NCI-H510A treated with DMSO at 0.1 percent for 48 hours (cell line): ENCODE data around the gene TET2.

Experiments used
- DNase-seq: peaks from one replicate; lab custom pipeline; 2025; lab: John Stamatoyannopoulos, UW

Gene TET2

DNA sequence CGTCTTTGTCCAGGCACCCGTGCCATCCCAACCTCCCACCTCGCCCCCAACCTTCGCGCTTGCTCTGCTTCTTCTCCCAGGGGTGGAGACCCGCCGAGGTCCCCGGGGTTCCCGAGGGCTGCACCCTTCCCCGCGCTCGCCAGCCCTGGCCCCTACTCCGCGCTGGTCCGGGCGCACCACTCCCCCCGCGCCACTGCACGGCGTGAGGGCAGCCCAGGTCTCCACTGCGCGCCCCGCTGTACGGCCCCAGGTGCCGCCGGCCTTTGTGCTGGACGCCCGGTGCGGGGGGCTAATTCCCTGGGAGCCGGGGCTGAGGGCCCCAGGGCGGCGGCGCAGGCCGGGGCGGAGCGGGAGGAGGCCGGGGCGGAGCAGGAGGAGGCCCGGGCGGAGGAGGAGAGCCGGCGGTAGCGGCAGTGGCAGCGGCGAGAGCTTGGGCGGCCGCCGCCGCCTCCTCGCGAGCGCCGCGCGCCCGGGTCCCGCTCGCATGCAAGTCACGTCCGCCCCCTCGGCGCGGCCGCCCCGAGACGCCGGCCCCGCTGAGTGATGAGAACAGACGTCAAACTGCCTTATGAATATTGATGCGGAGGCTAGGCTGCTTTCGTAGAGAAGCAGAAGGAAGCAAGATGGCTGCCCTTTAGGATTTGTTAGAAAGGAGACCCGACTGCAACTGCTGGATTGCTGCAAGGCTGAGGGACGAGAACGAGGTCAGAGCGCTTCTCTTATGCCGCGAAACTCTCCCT lies at the start of gene TET2:
Gene TET2, plus strand, starts transcription at position 601 of the 740 bp plus-strand sequence. CDS start 87,067 bp downstream, outside the sequence.
- DNase-seq, result peak; percentile 34

DNA sequence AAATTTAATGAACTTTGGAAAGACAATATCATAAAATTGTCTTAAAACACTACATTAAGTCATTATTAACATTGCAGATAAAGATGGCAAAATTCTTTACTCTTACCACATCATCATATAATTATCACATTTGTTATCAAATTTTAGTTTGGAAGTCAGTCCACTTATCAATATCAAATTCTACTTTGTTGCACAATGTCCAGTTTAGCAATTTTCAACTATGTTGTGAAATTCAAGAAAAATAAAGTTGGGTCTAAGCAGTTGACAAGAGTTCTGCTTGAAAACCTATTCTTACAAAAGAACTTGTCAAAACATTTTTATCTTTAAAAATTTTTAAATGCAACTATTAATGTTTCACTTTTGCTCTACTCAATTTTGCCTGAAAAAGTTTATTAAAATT lies 44.7 kb upstream of the TET2 start:
- no peak for DNase-seq

DNA sequence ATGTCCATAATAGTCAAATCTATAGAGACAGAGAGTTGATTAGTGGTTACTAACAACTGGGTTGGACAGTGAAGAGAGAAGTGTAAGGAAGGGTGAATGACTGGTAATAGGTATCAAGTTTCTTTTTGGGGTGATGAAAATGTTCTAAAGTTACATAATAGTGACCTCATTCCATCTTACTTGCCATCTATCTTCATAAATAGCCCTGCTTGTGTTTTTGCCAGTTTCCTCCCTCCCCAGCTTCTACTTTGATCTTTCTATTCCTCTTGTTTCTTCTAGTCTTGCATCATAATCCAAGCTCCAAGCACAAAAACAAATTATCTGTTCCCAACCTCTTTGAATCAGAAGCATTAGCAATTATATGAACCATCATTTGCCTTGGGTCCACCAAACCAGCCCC lies 40.2 kb upstream of the TET2 start:
- no peak for DNase-seq

DNA sequence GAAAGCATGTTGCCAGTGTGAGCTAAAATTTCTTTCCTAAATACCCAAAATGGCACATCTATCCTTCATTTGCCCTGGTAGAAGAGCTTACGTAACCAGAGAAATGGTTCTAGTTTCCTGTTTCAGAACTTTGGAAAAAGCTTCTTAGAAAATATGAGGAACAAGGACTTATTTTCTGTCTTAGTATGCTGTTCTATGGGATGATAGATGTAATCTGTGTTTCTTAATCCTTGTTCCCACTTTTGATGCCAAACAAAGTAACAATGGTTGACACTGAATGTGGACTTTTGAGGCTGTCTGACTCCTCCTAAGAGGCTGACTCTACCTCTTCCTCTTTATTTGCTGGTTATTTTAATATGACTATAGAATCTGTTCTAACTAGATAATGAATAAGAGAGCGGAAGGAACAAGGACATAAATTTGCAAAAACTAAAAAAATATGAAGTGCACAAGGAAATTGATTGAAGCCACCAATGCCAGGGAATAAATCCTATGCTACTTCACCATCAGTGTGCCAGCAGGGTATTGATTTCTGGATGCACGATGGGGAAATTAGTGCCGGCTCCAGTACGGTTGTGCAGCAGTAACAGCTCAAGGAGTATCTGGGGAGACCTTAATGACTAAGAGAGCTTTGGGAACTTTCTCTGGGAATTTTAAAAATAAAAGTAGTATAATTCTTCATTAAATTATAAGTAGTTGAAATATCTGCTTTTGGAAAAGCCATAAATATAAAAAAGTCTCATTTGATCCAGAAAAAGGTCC lies 39.4 kb upstream of the TET2 start:
- DNase-seq, result no peak

DNA sequence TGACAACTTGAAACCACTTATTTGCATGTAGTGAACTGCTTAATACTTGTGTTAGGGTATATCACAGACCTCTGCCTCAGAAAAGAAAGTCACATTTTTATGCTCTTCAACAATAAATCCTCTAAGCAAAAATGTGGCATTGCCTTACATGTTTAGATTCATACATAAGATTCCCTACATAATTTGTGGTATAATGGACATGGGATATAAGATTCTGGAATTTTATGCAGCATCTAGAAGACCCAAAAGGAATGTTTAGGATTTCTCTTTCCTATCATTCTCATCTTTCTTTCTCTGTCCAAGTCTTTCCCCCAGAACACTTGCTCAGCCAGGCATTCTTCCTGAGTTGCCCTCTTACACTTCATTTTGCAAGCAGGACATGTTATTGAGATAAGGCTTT lies 37.7 kb upstream of the TET2 start:
- DNase-seq, result no peak

DNA sequence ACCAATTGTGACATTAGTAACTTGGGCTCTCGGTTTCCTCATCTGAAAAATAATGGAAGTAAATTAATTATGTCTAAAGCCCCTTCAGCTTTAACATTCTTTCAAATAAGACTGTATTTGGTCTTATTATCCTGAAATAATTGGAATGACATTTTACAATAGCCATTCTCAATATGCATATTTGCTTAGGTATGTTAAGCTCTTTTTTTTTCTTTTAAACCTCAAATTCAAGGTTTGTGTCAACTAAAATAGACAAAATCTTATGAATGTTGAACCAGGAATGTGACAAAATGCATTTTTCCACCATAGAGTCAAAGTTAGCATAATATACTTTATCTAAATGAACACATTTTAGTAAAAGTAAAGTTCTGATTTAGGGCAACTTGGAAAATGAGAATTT lies 34.4 kb upstream of the TET2 start:
- DNase-seq, result no peak

DNA sequence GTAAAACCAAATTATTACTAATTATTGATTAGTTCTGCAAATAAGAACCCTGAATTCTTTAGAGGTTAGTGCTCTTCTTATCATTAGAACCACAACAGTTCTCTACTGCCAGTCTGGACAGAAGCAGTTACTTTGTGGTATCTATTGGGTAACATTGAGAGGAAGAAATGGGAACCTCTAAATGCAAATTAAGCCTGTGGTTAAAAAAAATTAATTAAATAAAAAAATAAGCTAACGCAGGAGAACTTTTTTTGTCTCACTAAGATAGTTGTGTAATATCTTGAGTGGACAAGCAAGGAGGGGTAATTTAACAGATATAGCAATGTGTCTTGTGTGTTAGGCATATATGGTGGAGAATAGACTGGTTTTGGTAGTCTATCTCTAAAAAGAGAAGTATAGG lies 32.9 kb upstream of the TET2 start:
- DNase-seq, result no peak

DNA sequence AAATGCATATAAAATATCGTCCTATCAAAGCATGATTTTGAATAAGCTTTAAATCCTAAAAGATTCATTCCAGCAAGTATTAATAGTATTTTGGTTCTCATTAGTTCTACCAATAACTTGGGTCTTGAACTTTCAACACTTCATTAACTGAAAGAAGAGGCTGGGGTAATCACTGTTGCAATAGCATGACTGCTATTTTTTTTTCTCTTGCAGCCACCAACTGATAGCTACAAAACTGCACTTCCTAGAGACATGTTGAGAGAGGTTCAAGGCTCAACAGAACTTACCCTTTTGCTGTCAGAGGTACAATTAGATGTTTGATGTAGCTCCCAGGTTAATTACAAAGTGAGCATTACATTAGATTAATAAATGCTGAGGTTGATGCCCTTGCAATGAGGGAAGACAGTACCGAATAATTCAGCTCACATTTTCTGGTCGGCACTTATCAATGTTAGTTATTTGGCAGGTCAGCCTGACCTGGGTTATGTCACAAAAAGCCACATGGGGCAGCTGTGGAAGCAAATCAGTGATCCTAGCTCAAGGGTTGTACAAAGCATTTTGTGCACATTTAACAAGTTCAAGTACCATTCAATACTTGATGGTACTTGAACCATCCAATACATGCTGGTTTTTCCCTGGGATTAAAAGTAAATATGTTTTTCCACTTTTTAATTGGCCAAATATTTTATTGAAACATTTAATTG lies 29.9 kb upstream of the TET2 start:
- peak; percentile 32 for DNase-seq

DNA sequence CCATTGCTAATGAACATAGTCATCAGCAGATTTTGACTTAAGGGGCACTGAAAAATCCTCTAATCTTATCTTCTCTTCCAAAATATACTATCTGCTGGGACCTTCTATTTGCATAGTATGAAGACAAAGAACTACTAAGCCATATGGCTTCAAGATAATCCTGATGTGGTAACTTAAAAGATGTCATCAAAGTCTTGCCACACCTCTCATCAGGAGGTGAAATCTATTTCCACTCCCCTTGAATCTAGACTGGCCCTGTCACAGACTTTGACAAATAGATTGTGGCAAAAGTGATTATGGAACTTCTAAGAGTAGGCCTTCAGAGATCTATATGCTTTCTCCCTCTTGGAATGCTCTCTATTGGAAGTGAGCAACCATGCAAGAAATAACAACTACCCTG lies 27.3 kb upstream of the TET2 start:
- DNase-seq, result no peak

DNA sequence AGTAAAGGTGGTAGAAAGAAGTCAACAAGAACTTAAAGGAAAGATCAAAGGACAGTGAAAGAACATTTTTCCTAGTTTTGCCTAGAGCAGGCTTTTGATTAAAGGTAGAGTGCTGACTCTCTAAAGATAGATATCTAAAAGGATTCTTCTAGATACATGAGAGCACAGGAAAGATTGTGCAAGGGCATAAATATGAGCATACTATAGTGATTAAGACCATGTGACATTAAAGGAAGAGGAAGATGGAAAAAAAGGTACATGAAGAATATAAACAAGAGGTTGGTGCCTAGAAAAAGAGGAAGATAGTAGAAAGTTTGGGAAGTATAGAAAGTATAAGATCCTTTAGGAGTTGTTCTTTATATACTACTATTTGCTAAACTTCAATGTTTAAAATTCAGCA lies 26.1 kb upstream of the TET2 start:
- DNase-seq, result no peak

DNA sequence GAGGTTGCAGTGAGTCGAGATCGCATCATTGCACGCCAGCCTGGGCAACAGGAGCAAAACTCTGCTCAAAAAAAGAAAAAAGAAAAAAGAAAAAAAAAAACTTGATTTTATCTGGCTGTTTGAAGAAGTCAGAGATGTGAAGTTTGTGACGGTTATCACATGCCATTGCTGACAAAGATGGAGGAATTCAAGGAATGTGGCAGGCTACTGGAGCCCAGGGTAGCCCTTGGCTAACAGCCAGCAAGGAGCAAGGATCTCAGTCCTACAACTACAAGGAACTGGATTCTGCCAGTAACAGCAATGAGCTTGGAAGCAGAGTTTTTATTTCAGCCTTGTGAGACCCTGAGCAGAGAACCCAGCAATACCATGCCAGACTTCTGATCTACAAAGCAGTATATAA lies 24.3 kb upstream of the TET2 start:
- DNase-seq, result no peak

DNA sequence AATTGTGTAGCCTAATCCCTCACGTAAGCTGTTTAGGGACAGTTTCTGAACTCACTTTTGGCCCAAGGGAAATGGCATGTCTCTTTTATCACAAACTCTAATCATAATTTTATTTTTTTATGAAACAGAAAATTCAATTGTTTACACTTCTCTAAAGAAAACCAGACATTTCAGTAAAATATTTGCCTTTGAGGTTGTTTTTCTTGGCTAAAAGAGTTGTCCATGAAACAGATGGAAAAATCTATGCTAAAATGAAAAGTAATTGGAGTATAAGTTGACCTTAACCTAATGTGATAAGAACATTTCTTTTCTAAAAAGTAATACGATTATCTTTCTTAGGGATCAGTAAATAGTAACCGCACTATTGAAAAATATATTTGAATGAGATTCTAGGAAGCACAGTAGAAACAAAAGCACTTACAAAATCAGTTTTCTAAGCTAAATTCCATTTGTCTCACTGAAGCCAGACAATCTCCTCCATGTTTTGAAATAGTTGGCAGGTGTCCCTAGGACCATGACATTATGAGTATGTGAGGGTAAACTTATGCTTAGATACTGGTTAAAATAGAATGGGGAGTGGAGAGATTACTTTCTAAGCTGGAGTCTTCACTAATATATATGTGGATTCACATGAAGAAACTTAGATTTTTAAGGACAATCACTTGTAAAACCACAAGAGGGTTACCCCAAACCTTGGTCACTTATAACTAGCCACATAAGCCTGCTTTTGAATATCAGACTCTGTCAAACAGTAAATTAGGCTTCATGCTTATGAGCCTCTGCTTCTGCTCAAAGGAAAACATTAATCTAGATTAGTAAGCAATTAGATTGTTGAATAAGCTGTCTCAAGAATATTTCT lies 20.1 kb upstream of the TET2 start:
- DNase-seq, result no peak

DNA sequence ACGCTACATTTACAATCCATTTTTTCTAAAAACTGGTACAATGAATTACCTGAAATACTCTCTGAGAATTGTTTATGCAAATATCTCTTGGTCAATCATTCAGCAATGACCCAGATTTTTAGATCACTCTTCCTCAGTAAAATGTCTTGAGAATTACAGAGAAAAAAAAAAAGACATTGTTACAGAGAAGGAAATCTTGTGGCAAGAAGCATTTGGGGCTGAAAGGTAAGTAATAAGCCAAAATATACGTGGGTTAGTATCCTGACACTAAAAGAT lies 19.6 kb upstream of the TET2 start:
- no peak for DNase-seq

DNA sequence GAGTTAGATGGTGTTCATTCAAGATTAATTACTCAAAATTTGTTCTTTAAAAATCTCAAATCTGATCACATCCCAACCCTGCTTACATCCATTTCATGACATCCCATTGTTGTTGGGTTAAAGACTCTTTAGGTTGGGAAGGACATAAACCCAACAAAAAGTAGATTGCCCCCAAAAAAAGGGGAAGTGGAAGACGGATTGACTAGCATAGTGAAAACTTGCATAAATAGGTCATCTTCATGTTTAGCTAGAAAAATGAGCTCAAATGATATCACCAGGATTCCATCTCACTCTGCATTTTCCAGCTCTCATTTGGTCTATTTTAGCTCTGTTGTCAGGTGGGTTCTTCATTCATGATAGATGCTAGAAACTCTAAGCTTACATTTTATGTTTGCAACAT lies 18.5 kb upstream of the TET2 start:
- DNase-seq, result no peak

DNA sequence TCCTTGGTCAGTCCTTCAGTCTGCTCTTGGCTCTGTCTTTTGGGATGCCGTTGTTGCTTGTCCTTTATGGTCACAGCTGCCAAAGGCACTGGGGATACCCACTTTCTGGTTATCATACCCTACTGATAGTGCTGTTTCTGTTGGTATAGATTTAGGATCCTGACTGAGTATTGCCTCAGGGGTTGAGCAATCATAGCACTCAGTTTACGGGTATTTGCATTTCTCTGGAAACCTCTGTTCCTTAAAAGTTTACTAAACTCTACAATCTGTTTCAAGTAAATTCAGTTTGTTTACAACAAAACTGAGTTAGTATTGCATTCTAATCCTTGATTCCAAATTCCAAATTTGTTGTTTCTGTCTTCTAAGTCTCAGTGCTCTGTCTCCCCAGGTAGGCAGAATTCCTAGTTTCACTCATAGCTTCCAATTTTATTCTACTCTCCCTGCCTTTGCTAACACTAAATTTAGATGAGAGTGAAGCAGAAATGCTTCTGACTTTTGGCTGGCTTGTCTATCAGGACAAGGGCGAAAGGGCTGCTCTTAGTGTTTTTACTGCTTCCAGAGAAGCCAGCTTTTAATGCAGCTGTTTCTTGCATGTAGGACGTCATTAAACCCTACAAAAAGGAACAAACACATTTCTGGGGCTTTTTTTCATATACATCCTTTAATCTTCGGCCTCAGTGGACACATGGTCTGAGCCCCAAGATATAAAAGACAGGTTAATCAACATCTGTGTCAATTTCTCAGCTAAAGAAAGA lies 17.2 kb upstream of the TET2 start:
- DNase-seq, result no peak

DNA sequence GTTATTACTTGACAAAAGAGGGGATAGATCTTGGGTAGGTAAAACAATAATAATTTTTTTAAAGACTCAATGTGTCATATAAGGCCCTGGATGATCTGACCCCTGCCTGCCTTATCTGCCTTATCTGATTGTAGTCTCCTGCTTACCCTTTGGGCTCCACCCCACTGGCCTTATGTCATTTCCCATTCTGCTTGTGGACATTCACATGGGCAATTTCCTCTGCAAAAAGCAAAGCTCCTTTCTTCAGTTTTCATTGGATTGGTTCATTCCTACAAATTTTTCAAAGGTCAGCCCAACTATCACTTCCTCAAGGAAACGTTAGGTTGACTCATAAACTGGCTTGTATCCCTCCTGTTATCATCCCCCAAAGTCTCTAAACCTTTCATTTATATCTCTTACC lies 15.7 kb upstream of the TET2 start:
- no peak for DNase-seq

DNA sequence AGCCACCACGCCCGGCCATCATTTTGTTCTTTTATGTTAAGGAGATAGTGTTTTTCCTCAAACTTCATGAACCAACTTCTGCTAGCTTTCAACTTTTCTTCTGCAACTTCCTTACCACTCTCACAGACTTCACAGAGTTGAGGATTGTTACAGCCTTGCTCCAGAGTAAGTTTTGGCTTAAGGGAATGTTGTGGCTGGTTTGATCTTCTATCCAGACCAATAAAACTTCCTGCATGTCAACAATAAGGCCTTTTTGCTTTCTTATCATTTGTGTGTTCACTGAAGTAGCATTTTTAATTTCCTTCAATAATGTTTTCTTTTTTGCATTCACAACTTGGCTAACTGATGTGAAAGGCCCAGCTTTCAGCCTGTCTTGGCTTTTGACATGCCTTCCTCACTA lies 12.7 kb upstream of the TET2 start:
- DNase-seq, result no peak

DNA sequence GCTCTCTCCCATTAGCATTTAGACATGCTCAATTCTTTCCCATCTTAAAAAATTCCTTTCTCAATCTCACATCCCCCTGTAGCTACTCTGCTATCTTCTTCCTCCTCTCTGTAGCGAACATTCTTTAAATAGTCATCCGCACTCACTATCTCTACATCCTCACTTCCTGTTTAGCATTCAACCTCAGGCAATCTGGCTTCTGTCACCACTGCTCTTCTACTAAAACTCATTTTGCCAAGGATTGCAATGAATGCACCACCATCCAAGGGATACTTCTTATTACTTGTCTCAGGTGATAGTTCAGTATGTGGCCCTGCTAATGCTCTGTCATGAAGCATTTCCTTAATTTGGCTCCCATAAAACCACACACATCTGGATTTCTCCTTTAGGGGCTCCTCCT lies 10.9 kb upstream of the TET2 start:
- DNase-seq, result no peak

DNA sequence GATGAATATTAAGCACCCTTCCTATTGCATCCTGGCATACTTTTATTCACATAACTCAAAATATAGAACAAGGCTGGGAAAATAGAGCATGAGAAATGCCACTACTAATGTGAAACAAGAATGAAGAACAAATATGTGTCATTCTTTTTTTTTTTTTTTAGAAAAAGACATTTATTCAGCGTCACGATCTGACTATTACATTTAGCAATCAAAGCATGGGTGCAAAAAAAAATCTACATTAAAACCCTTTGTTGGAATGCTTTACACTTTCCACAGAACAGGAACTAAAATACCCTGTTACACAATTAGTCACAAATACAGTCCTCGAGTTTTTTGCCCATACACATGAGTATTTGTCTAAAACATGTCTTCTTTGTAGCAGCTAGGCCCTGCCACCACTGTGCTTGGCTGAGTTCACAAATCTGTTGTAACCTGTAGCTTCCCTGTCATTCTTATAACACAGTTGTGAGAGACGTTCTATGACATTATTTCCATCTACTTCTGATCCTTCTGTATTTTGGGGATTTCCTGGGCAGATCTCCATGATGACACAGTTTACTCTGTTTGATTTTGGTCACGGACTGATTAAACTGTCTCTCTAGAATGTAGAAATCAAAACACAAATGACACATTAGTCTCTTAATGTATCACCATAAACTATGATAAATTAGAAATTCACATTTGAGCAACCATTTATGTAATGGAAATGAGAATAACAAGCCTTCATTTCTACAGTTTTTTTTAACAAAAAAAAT lies 9.4 kb upstream of the TET2 start:
- no peak for DNase-seq

DNA sequence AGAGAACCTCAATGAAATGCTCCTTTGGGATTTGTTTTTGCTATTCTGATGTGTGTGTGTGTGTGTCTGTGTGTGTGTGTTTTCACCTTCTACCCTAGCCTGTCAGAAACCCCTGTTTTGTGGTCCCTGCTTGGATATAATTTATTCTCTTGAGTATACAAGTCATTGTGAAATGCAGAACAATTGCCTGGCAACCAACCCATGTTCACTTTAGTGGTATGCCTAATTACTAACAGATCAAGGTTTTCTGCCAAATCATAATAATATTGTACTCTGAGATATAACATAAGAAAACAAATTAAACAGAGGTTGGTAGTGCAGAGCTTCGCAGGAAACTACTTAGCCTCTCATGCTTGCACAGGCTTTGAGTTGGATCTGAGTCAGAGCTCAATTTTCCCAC lies 7.0 kb upstream of the TET2 start:
- no peak for DNase-seq
